Neuron (in vitro differentiated cells): Measurements from ENCODE around the gene OLFML2B.

ENCODE experiments used
- H2AFZ ChIP-seq: one replicate; pipeline ENCODE4 v1.6.1; 2013; ENCODE audit warnings: low read depth, mild to moderate bottlenecking, inconsistent platforms, low read length, moderate library complexity
- H3K27me3 ChIP-seq: one replicate; pipeline ENCODE4 v1.6.1; 2013; ENCODE audit warnings: low read length; ENCODE audit not compliant: insufficient read depth
- H3K36me3 ChIP-seq: one replicate; pipeline ENCODE4 v1.6.1; 2013; ENCODE audit warnings: low read length; ENCODE audit not compliant: insufficient read depth
- H3K4me1 ChIP-seq: one replicate; pipeline ENCODE4 v1.6.1; 2013; ENCODE audit warnings: low read length; ENCODE audit not compliant: insufficient read depth
- H3K4me3 ChIP-seq: 2 replicates; pipeline ENCODE4 v1.5.1; 2013; ENCODE audit warnings: mild to moderate bottlenecking, low read length, moderate library complexity
- H3K9me3 ChIP-seq: one replicate; pipeline ENCODE4 v1.6.1; 2013; ENCODE audit warnings: low read length

Gene OLFML2B

GRCh38 chr1:162013289-162013688 lies 10.4 kb downstream of the OLFML2B start:
- H2AFZ ChIP-seq = no peak overlapping the region
- H3K4me1 ChIP-seq = no peaks in the 10 kb centered on the region
- peaks cover 3% of the 10 kb centered on the region for H3K9me3 ChIP-seq
- H3K27me3 ChIP-seq = no peaks in the 10 kb centered on the region
- no peak overlapping the region for H3K4me3 ChIP-seq
- no peaks in the 10 kb centered on the region for H3K36me3 ChIP-seq

GRCh38 chr1:162011337-162012012 lies 12.2 kb downstream of the OLFML2B start:
- H3K4me1 ChIP-seq = no peaks in the 10 kb centered on the region
- no peak overlapping the region for H2AFZ ChIP-seq
- H3K36me3 ChIP-seq = no peaks in the 10 kb centered on the region
- H3K27me3 ChIP-seq = no peaks in the 10 kb centered on the region
- no peak overlapping the region for H3K4me3 ChIP-seq
- peaks cover 3% of the 10 kb centered on the region for H3K9me3 ChIP-seq

GRCh38 chr1:162010175-162010506 lies 13.5 kb downstream of the OLFML2B start:
- peaks cover 3% of the 10 kb centered on the region for H3K9me3 ChIP-seq
- no peaks in the 10 kb centered on the region for H3K4me1 ChIP-seq
- H3K36me3 ChIP-seq = no peaks in the 10 kb centered on the region
- H3K4me3 ChIP-seq = no peak overlapping the region
- H2AFZ ChIP-seq = no peak overlapping the region
- H3K27me3 ChIP-seq = no peaks in the 10 kb centered on the region

- no peak overlapping the region for H3K4me3 ChIP-seq
- H3K9me3 ChIP-seq = peaks cover 3% of the 10 kb centered on the region
- no peaks in the 10 kb centered on the region for H3K4me1 ChIP-seq
- H3K36me3 ChIP-seq = no peaks in the 10 kb centered on the region
- H3K27me3 ChIP-seq = no peaks in the 10 kb centered on the region
- no peak overlapping the region for H2AFZ ChIP-seq
Measured at GRCh38 chr1:162009501-162010174, 14.0 kb downstream of the OLFML2B start.

GRCh38 chr1:162008799-162009198 lies 14.9 kb downstream of the OLFML2B start:
- Histone ChIP-seq H3K9me3 (peaks cover 2% of the 10 kb centered on the region), H3K4me1 (no peaks in the 10 kb centered on the region), H2AFZ (no peak overlapping the region), H3K27me3 (no peaks in the 10 kb centered on the region), H3K4me3 (no peak overlapping the region), H3K36me3 (no peaks in the 10 kb centered on the region)

GRCh38 chr1:162007466-162007865 lies 16.2 kb downstream of the OLFML2B start:
- H2AFZ ChIP-seq = no peak overlapping the region
- no peaks in the 10 kb centered on the region for H3K9me3 ChIP-seq
- no peaks in the 10 kb centered on the region for H3K27me3 ChIP-seq
- no peaks in the 10 kb centered on the region for H3K4me1 ChIP-seq
- no peaks in the 10 kb centered on the region for H3K36me3 ChIP-seq
- no peak overlapping the region for H3K4me3 ChIP-seq

- Histone ChIP-seq H3K9me3 (no peaks in the 10 kb centered on the region), H3K36me3 (no peaks in the 10 kb centered on the region), H3K27me3 (no peaks in the 10 kb centered on the region), H3K4me1 (no peaks in the 10 kb centered on the region), H3K4me3 (no peak overlapping the region), H2AFZ (no peak overlapping the region)
Measured at GRCh38 chr1:162006081-162006480, 17.6 kb downstream of the OLFML2B start.

GRCh38 chr1:162004441-162004950 lies 19.2 kb downstream of the OLFML2B start:
- H3K36me3 ChIP-seq = no peaks in the 10 kb centered on the region
- H3K9me3 ChIP-seq = no peaks in the 10 kb centered on the region
- no peaks in the 10 kb centered on the region for H3K4me1 ChIP-seq
- H3K4me3 ChIP-seq = no peak overlapping the region
- H2AFZ ChIP-seq = no peak overlapping the region
- no peaks in the 10 kb centered on the region for H3K27me3 ChIP-seq

- Histone ChIP-seq H3K27me3 (no peaks in the 10 kb centered on the region), H3K9me3 (no peaks in the 10 kb centered on the region), H3K4me1 (no peaks in the 10 kb centered on the region), H3K4me3 (no peak overlapping the region), H2AFZ (no peak overlapping the region), H3K36me3 (no peaks in the 10 kb centered on the region)
Measured at GRCh38 chr1:162003830-162004215, 19.8 kb downstream of the OLFML2B start.

GRCh38 chr1:162003061-162003829 lies 20.4 kb downstream of the OLFML2B start:
- Histone ChIP-seq H3K36me3 (no peaks in the 10 kb centered on the region), H2AFZ (no peak overlapping the region), H3K4me1 (no peaks in the 10 kb centered on the region), H3K9me3 (no peaks in the 10 kb centered on the region), H3K4me3 (no peak overlapping the region), H3K27me3 (no peaks in the 10 kb centered on the region)

- H3K9me3 ChIP-seq = no peaks in the 10 kb centered on the region
- H2AFZ ChIP-seq = no peak overlapping the region
- no peaks in the 10 kb centered on the region for H3K4me1 ChIP-seq
- no peak overlapping the region for H3K4me3 ChIP-seq
- no peaks in the 10 kb centered on the region for H3K36me3 ChIP-seq
- no peaks in the 10 kb centered on the region for H3K27me3 ChIP-seq
Measured at GRCh38 chr1:162000053-162000420, 23.6 kb downstream of the OLFML2B start.

- H3K36me3 ChIP-seq = no peaks in the 10 kb centered on the region
- no peak overlapping the region for H2AFZ ChIP-seq
- no peak overlapping the region for H3K4me3 ChIP-seq
- H3K4me1 ChIP-seq = no peaks in the 10 kb centered on the region
- H3K9me3 ChIP-seq = no peaks in the 10 kb centered on the region
- H3K27me3 ChIP-seq = no peaks in the 10 kb centered on the region
Measured at GRCh38 chr1:161999301-162000052, 24.2 kb downstream of the OLFML2B start.

GRCh38 chr1:161998811-161999210 lies 24.9 kb downstream of the OLFML2B start:
- no peak overlapping the region for H2AFZ ChIP-seq
- H3K9me3 ChIP-seq = no peaks in the 10 kb centered on the region
- no peaks in the 10 kb centered on the region for H3K27me3 ChIP-seq
- H3K4me1 ChIP-seq = no peaks in the 10 kb centered on the region
- no peak overlapping the region for H3K4me3 ChIP-seq
- no peaks in the 10 kb centered on the region for H3K36me3 ChIP-seq
